Measurements from ENCODE around the gene R3HDM4.
"Not testable (repeated sequence)": the region's sequence is repeated elsewhere in the genome, so short reads cannot be mapped to it uniquely, and the experiment has no call there.

R3HDM4 gene

DNA sequence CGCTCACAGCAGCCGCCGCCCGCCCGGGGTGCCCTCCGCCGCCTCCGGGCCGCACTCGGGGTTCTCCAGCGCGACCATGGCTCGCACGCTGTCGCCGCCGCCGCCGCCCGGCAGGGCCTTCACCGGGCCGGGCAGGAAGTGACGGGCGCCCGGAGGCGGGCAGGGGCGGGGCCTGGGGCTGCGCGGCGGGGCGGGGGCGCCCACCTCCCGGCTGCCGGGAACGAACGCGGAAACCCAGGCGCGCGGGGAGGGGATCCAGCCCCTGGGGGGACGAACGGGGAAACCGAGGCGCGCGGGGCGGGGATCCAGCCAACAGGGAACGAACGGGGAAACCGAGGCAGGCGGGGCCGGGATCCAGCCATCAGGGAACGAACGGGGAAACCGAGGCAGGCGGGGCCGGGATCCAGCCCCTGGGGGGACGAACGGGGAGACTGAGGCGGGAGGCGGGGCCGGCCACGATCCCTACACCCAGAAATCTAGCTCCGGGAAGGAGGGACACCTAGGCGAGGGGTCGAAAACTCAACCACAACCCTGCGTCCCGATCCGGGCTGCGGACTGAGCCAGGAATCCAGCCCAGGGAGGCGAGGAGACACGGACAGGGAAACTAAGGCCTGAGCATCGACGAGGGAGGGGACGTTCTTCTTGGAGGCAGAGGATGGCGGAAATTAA is at the start of gene R3HDM4:
Gene R3HDM4, minus strand, starts transcription at position 140 of the 669 bp plus-strand sequence. Its CDS starts 62 bp downstream, at position 78.
- peak; percentile 70 to 84 (median 71) for DNase-seq (ENCODE audit: low read depth in 3 of 3)

DNA sequence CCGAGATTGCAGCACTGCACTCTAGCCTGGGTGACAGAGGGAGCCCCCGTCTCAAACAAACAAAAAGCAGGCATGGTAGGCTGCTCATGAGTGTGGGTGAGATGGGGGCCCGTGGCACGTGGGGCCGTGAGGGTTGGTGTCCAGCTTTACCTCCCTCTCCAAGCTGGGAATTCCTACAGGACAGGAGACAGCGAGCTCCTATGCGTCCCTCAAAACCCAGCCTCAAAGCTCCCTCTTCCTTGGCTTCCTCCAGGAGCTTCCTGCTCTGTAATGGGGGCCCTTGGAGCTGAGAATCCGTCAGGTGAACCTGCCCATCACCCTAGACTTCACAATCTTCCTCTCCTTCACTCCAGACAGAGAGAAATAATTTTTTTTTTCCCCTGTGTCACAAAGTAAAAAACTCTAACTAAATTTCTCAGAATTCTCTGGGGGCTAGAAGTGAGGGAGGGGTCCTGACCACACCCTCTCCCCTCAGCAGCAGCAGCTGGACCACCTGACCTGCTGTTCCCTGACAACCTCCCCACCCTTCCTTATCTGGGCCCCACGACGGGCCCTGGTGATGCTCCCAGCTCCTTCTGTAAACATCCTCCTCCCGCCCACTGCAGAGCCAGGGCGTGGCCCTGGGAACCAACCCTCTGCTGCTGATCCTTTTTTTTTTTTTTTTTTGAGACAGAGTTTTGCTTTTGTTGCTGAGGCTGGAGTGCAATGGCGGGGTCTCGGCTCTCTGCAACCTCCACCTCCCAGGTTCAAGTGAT is 49.0 kb upstream of the R3HDM4 start:
- no peak for DNase-seq (ENCODE audit: low read depth in 3 of 3)

DNA sequence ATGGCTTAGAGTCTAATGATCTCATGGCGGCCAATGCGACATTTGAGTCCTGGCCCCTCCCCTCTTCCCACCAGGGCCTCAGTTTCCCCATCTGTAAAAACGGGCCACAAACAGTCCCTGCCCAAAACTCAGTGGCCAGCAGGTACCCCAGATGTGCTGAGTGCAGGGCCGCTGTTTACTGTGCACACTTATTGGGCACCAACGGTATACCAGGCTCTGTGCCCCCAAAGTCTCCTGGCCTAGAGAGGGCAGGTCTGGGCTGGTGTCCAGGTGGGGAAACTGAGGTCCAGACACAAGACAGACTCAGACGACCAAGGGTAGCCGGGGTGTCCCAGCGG is 47.6 kb upstream of the R3HDM4 start:
- DNase-seq (ENCODE audit: low read depth in 3 of 3), result no peak

DNA sequence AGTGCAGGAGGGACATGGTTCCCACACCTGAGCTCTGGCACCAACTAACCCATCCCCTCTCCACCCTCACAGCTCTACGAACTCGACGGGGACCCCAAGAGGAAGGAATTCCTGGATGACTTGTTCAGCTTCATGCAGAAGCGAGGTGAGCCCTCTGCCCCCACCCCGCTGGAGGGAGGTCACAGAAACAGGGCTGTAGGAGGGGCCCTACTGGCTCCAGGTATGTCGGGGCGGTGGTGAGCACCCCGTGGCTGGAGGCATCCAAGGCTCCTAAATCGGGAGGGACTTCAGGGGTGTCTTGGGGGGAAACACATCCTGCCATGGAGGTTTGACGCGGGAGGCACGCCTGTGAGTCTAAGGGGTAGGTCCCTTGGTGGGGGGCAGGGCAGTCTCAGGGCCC is 47.0 kb upstream of the R3HDM4 start:
- no peak for DNase-seq (ENCODE audit: low read depth in 3 of 3)

DNA sequence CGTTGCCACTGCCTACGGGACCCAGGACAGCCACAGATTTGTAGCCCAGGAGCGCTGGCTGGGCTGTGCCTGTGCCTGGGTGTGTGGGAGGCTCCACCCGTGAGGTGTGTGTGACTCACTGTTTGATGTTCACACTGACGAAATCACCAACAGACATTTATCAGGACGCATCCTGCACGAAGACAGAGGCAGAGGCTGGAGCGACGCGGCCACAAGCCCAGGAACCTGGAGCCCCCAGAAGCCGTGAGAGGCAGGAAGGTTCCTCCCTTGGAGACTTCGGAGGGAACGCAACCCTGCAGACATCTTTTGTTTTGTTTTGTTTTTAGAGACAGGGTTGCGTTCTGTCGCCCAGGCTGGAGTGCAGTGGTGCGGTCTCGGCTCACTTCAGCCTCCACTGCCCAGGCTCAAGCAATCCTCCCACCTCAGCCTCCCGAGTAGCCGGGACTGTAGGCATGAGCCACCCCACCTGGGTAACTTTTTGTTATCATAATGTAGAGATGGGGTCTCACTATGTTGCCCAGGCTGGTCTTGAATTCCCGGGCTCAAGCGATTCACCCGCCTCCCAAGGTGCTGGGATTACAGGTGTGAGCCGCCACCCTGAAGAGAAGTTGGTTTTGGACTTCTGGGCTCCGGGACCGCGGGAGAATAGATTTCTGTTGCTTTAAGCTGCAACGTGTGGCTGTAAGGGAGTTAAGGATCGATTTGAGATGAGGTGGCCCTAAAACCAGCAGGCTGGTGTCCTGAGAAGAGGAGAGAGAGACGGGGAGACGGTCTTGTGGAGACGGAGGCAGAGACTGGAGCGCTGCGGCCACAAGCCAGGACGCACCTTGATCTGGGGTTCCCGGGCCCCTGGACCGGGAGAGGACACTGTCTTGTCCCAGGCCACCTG is 46.2 kb upstream of the R3HDM4 start:
- DNase-seq (ENCODE audit: low read depth in 3 of 3), result peak; percentile 16 to 58 (median 32)

DNA sequence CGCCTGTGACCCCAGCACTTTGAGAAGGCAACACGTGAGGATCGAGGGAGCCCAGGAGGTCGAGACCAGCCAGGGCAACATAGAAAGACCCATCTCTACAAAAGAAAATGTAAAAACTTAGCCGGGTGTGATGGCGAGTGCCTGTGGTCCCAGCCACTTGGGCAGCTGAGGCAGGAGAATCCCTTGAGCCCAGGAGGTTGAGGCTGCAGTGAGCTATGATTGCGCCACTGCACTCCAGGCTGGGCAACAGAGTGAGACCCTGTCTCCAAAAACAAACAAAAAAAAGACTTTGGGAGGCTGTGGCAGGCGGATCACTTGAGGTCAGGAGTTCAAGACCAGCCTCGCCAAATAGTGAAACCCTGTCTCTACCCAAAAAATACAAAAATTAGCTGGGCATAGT is 44.6 kb upstream of the R3HDM4 start:
- DNase-seq (ENCODE audit: low read depth in 3 of 3), result not testable (repeated sequence)

DNA sequence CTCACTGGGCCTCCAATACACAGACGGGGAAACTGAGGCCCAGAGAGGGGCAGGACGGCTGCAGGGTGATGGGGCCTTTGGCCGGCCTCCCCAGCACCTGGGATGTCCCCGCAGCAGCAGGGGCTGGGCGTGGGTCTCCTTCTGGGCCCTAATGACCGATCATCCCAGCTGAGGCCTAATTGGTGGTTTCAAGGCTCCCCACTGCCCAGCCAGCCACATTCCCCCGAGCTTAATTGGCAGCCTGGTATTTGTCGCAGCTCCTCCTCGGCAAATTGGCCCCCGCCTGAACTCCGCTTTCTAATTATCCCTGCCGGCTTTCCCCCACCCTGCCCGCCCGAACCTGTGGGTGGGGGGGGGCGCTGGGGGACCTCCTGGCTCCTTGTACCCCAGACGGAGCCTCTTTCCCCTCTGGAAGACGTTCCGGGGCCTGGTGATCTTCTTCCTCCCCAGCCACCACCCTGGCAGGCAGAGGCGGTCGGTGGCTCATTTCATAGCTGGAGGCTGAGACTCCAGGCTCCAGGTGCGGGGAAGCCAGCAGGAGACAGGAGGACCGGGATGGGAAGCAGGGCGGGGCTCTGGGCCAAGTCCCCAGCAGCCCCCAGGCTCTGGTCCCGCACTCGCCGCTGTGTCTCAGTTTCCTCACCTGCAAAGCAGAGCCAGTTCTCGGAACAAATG is 43.9 kb upstream of the R3HDM4 start:
- no peak for DNase-seq (ENCODE audit: low read depth in 3 of 3)

DNA sequence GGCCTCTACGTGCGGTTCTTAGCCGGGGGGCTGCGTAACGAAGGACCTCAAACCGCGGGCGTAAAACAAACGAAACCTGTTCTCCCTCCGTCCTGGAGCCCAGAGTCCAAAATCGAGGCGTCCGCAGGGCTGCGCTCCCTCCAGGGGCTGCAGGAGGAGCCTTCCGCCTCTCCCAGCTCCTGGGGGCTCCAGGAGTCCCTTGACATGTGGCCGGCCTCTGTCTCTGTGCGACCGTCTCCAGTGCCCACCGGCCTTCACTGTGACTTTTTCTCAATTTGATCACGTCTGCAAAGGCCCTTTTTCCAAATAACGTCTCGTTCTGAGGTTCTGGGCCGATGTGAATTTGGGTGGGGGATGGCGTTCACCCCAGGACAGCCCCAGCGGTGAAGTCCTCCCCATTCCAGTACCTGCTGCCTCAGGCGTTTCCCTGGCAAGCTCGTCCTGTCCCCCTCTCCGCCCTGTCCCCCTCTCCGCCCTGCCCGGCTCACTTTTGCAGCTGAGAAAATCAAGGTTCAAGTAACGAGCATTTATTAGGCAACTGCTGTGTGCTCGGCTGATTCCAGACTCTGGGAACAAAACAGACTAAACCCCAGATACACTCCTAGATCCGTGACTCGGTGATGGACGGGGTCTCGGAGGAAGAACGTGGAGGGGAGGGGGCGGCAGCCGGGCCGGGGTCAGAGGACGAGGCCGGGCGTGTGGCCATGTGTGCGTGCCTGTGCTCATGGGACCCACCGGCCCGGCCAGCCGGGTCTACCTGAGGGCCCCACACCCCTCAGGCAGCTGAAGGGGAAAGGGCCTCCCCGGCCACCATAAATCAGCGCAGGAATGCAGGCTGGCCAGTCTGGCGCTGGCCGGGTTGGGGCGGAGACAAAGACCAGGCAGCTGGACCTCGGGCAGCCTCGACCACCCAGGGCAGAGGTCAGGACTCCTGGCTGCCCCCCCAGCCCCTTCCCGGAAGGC is 43.1 kb upstream of the R3HDM4 start:
- no peak for DNase-seq (ENCODE audit: low read depth in 3 of 3)

DNA sequence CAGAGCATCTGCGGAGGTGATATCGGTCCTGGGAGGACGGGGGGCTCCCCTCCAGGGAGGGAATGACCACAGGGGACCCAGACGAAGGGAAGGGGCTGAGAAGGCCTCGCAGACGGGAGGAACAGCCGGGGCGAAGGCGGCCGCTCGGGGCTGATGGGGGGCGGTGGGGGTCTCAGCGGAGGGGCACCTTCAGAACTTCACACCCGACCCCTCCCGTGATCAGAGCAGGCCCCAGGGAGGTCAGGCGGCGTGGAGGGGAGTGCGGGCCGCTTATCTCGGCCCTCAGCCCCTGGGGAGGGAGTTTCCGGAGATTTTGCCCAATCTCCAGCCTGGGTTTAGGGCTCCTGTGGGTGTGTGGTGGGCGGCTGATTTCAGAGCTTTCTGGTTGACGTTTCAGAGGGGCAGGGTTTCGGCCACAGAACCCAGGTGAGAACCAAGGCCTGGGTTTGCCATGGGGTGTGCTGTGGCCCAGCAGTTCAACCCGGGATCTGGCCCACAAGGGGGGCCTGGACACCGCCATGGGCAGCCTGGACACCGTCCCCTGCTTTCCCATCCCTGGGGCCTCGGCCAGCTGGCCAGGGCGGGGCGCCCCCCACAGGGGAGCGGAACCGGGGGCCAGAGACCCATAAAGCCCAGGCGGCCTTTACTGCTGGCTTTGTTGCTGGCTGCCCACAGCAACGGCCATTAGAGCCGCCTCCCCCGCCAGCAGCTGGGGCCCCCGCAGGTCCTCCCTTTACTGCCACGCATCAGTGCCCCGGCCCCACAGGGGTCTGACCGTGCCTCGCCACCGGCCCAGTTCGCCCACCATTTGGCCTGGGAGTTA is 41.9 kb upstream of the R3HDM4 start:
- no peak for DNase-seq (ENCODE audit: low read depth in 3 of 3)

DNA sequence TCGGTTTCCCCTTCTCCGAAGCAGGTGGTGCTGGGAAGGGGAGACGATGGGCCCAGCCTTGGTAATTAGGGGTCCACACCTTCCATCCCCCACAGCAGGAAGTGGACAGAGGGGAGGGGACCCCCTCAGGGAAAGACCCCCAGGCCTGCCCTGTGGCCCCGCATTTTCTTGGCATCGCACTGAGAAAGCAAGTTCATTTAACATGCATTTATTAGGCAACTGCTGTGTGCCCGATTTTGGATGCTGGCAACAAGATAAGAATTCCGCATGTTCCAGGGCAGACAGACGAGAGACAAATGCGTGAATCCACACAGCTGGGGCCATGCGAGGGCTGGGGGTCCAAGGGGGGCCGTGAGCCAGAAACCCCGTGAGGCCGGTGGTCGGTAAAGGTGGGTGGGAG is 41.3 kb upstream of the R3HDM4 start:
- DNase-seq (ENCODE audit: low read depth in 3 of 3), result no peak

DNA sequence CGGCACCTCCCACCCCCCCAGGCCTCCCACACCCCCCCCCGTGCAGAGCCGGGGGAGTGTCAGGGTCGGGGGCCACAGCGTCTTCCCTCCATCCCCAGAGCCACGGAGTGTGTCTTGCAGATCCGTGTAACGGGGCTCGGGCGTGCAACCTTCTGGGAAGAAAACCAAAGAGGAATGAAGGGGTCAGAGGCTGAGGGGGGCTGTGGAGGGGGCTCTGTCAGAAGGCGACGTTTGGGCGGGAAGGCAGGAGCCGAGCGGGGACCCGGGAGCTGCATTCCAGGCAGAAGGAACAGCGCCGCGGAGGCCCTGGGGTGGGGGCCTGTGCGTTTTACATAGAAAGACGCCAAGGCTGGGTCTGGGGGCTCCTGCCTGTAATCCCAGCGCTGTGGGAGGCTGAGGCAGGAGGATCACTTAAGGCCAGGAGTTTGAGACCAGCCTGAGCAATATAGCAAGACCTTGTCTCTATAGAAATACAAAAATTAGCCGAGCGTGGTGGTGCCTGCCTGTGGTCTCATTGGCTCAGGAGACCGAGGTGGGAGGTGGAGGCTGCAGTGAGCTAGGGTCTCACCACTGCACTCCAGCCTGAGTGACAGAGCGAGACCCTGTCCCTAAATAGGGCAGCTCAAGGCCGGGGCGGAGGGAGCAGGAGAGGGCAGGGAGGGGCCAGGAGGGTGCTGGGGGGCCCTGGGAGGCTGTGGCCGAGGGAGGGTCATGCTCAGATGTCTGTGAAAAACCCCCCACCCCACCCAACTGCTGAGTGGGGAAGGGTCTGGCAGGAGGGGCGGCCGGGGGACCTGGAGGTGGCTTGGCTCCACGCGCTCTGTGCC is 40.6 kb upstream of the R3HDM4 start:
- DNase-seq (ENCODE audit: low read depth in 3 of 3), result no peak

DNA sequence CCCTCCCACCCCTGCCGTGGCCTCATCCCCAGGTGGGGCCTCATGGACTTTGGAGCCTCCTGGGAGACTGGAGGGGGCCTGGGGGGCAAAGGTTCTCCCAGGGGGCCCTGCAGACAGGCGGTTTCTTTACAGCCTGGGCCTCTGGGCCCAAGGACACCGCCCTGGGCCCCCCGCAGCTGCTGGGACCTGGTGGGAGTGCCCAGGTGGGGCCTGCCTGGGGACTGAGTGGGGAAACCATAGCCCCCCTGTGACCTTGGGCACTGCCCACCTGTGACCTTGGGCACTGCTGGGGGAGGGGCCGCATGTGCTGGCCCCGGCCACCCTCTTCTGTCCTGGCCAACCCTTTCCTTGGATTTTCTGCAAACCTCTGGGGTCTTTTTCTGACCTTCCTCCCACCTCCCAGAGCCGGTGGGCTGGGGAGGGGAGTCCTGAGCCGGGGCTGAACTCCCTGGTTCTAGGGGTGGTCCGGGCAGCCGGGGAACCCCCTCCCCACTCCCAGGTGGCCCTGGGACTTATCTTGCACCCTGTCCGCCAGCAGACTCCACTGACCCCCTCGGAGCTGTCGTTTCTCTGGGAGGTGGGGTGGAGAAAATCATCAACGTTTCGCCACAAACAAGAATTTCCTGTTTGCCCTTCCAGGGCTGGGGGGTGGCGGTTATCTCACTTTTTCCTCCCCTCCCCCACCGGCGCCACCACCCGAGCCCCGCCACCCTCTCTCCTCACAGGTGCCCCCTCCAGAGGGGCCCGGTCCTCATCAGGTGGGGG is 39.8 kb upstream of the R3HDM4 start:
- no peak for DNase-seq (ENCODE audit: low read depth in 3 of 3)

DNA sequence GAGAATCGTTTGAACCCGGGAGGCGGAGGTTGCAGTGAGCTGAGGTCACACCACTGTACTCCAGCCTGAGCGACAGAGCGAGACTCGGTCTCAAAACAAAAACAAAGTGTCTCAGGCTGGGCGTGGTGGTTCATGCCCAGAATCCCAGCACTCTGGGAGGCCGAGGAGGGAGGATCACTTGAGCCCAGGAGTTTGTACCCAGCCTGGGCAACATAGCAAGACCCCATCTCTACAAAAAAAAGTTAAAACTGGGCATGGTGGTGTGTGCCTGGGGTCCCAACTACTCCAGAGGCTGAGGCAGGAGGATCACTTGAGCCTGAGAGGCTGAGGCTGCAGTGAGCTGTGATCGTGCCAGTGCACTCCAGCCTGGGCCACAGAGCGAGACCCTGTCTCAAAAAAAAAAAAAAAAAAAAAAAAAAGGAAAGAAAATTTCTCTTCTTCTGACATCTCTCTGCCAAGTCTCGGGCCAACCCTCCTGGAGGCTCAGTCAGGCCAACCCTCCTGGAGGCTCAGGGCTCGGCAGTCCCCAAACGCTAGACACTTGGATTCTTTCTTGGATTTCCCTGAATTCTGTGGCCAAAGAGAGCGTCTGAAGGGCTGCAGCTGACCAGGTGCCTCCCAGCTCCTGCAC is 39.1 kb upstream of the R3HDM4 start:
- no peak for DNase-seq (ENCODE audit: low read depth in 3 of 3)

DNA sequence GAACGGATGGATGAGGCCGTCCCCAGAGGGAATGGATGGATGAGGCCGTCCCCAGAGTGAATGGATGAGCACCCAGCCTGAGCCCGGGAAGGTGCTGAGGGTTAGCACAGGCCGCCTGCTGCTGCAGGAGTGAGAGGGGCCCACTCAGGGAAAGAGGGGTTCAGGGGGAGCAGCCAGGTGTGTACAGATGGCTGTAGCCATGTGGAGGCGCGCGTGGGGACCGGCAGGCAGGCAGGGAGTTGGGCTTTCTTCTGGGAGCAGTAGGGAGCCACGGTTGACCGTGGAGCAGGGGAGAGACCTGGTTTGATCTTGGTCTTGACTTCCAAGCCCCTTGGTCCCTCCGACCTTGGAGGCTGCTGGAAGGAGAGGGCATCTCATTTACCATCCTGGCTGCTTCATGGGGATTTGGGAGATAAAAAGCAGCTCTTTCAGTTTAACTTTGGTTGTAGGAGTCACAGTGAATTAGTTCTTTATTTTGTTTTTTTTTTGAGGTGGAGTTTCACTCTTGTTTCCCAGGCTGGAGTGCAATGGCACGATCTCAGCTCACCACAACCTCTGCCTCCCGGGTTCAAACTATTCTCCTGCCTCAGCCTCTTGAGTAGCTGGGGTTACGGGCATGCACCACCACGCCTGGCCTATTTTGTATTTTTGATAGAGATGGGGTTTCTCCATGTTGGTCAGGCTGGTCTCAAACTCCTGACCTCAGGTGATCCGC is 37.5 kb upstream of the R3HDM4 start:
- no peak for DNase-seq (ENCODE audit: low read depth in 3 of 3)

DNA sequence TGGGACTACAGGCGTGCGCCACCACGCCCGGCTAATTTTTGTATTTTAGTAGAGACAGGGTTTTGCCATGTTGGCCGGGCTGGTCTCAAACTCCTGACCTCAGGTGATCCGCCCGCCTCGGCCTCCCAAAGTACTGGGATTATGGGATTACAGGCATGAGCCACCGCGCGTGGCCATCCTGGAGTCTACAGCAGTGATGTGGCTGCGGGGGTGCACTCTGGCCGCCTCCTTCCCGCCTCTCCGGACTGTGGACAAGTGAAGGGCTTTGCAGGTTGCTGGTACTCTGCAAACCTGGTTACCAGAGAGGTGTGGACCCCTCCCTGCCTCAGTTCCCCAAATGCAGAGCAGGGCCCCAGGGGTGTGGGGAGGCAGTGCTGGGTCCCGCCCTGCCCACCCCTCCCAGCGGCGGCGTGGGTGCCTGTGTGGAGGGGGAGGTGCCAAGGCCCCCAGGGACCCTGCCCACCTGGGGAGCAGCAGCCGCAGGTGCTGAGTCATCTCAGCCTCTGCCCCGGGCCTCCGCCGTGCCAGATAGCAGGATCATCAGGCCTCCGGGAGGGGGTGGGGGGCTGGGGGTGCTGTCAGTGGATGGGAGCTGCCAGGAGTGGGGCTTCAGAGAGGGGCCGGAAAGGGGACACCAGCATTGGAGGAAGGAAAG is 36.0 kb upstream of the R3HDM4 start:
- no peak for DNase-seq (ENCODE audit: low read depth in 3 of 3)

DNA sequence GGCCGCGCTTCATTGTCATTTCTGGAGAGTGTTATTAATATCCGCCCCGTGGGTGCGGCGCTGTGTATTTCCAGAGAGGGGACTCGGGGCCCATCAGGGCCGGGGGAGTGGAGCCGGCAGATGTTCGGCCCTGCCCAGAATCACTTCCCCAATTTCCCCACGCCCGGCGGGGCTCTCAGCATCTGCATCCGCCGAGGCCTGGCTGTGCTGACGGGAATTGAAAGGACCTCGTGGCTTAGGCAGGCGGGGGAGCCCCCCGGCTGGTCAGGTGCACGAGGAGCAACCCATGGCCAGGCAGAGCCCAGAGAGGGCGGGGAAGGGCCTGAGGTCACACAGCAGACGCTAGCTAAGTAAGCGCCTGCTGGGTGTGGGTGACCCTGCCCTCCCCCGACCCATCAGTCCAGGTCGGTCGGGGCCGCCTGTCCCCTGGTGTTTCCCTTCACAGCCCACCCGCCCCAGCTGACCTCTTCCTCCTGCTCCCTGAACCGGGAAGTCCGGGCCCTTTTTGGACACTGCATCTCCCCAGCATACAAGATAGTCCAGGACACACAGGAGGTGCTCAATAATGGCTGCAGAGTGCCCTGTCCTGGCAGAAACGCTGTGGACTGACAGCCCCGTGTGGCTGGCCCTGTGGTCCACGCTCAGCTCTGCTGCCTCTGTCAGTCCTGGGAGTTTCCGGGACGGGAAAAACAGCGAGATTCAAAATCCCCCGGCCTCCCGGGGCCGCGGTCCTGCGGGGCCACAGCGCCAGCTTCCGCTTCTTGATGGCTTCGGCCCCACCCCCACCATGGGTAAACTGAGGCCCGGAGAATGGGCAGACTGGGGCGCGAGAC is 34.9 kb upstream of the R3HDM4 start:
- no peak for DNase-seq (ENCODE audit: low read depth in 3 of 3)

All from stimulated activated CD4-positive, alpha-beta T cell treated with anti-CD3 and anti-CD28 coated beads, TNF-alpha, amount 100 ng/mL, for 24 hours (primary cell).